ENCODE data around the gene R3HCC1L.

The R3HCC1L gene

GRCh38 chr10:98196985-98197384 lies 62.5 kb downstream of the R3HCC1L start:
- no peak for TF ChIP-seq CTCF (IDR thresholded peaks at IDR 0.05; ENCODE audit: low read length, missing control alignments)
- H3K4me3 ChIP-seq (replicated peaks; ENCODE audit: low read depth, low read length), result no peak overlapping the region
- DNase-seq (ENCODE audit: low read depth), result no peak

DNA sequence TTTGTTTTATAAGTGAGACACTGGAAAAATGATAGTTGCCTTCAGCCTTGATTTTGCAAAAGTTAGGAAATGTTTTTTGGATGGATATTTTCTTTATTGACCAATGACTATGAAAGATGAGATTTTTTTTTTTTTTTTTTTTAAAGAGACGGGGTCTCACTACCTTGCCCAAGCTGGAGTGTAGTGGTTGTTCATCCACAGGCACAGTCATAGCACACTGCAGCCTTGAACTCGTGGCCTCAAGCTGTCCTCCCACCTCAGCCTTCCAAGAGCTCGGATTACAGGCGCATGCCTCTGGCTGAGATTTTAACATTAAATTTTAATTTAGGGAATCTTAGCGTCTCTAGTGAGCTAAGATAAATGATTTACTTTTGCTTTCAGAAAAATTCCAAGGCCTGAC lies 67.3 kb downstream of the R3HCC1L start:
- no peak for DNase-seq (ENCODE audit: low read depth)
- H3K4me3 ChIP-seq (replicated peaks; ENCODE audit: low read depth, low read length), result no peak overlapping the region
- TF ChIP-seq CTCF (IDR thresholded peaks at IDR 0.05; ENCODE audit: low read length, missing control alignments), result no peak

DNA sequence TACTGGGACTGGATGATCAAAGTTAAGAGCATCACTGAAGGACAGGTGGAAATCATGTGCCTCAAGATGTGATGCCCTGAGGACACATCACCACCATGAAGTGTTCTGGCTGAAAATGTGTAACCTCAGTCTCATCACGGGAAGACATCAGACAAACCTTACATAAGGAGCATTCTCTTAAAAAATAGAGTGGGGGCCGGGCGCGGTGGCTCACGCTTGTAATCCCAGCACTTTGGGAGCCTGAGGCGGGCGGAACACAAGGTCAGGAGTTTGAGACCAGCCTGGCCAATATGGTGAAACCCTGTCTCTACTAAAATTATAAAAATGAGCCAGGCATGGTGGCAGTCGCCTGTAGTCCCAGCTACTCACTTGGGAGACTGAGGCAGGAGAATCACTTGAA lies 67.9 kb downstream of the R3HCC1L start:
- no peak for TF ChIP-seq CTCF (IDR thresholded peaks at IDR 0.05; ENCODE audit: low read length, missing control alignments)
- no peak for DNase-seq (ENCODE audit: low read depth)

DNA sequence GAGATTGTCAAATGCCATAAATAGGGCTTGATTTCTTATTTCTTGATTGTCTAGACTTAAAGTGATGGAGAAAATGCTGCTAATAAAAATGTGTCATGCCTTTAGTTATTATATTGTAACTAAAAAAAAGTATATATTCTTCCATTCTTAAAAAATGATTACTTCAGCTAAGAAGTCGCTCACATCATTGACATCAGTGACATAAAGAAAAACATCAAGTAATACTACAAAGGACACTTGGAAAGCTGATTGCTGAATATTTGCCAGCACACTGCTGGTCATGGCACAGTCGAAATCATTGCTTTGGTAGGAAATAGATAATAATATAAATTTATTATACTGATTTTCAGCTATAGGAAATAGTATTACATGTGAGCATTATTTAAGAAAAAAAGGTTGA lies 70.9 kb downstream of the R3HCC1L start:
- no peak overlapping the region for H3K4me3 ChIP-seq (replicated peaks; ENCODE audit: low read depth, low read length)
- no peak for DNase-seq (ENCODE audit: low read depth)
- TF ChIP-seq CTCF (IDR thresholded peaks at IDR 0.05; ENCODE audit: low read length, missing control alignments), result no peak

More for the DNA sequence above, 67.9 kb downstream of the R3HCC1L start:
- H3K4me3 ChIP-seq (replicated peaks; ENCODE audit: low read depth, low read length), result no peak overlapping the region

- H3K4me3 ChIP-seq (replicated peaks; ENCODE audit: low read depth, low read length), result no peak overlapping the region
- no peak for TF ChIP-seq CTCF (IDR thresholded peaks at IDR 0.05; ENCODE audit: low read length, missing control alignments)
- DNase-seq (ENCODE audit: low read depth), result no peak
Measured at GRCh38 chr10:98208925-98209324, 74.5 kb downstream of the R3HCC1L start.

GRCh38 chr10:98209441-98209840 lies 75.0 kb downstream of the R3HCC1L start:
- no peak for TF ChIP-seq CTCF (IDR thresholded peaks at IDR 0.05; ENCODE audit: low read length, missing control alignments)
- no peak overlapping the region for H3K4me3 ChIP-seq (replicated peaks; ENCODE audit: low read depth, low read length)
- no peak for DNase-seq (ENCODE audit: low read depth)

DNA sequence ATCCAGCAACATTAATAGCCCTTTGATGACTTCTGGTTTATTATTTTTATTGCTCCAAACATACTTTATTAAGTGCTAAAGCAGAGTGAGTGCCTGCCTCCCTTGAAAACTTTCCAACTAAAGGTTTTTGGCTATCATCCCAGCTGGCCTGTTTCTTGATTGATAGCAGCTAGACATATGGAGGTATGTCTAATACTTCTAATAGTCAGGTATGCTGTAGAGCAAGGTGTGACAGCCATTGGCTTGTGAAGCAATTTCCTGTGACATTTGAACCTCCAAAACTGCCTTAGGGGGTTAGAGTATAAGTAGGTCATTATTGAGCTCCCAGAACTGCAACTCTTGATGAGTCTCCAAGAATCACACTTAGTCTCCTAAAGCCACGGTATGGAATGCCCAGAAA lies 77.7 kb downstream of the R3HCC1L start:
- TF ChIP-seq CTCF (IDR thresholded peaks at IDR 0.05; ENCODE audit: low read length, missing control alignments), result no peak
- DNase-seq (ENCODE audit: low read depth), result no peak
- no peak overlapping the region for H3K4me3 ChIP-seq (replicated peaks; ENCODE audit: low read depth, low read length)

All from fibroblast of pulmonary artery (primary cell).